GM10266 (cell line): ENCODE data around the gene ZNF283.
"Not testable (repeated sequence)": the region's sequence is repeated elsewhere in the genome, so short reads cannot be mapped to it uniquely, and the experiment has no call there.

ENCODE experiments used
- DNase-seq: peaks from one replicate; pipeline ENCODE4 v3.0.0; 2012; ENCODE audit errors: extremely low spot score
- CTCF ChIP-seq: IDR thresholded peaks from 2 replicates; pipeline ENCODE4 v1.5.1; 2012; ENCODE audit warnings: mild to moderate bottlenecking, low read depth; ENCODE audit not compliant: control insufficient read depth, insufficient read depth; ENCODE audit errors: missing control alignments

The ZNF283 gene

GRCh38 chr19:43839139-43839538 is 12.0 kb downstream of the ZNF283 start:
- DNase-seq: no peak
- TF ChIP-seq CTCF: no peak

- DNase-seq: no peak
- TF ChIP-seq CTCF: no peak
Observed at GRCh38 chr19:43842007-43842406, 14.9 kb downstream of the ZNF283 start.

- TF ChIP-seq CTCF: no peak
- DNase-seq: no peak
Observed at GRCh38 chr19:43847246-43847645, 20.1 kb downstream of the ZNF283 start.

- no peak for TF ChIP-seq CTCF
- no peak for DNase-seq
Observed at GRCh38 chr19:43847884-43848283, 20.8 kb downstream of the ZNF283 start.

- DNase-seq: no peak
- TF ChIP-seq CTCF: no peak
Observed at GRCh38 chr19:43848821-43849220, 21.7 kb downstream of the ZNF283 start.

GRCh38 chr19:43858174-43858573 is 31.1 kb downstream of the ZNF283 start:
- no peak for DNase-seq
- no peak for TF ChIP-seq CTCF

GRCh38 chr19:43866923-43867322 is 39.8 kb downstream of the ZNF283 start:
- DNase-seq: not testable (repeated sequence)
